ENCODE data around the gene GUCY2C.
"Not testable (repeated sequence)": the region's sequence is repeated elsewhere in the genome, so short reads cannot be mapped to it uniquely, and the experiment has no call there.

GUCY2C gene

DNA sequence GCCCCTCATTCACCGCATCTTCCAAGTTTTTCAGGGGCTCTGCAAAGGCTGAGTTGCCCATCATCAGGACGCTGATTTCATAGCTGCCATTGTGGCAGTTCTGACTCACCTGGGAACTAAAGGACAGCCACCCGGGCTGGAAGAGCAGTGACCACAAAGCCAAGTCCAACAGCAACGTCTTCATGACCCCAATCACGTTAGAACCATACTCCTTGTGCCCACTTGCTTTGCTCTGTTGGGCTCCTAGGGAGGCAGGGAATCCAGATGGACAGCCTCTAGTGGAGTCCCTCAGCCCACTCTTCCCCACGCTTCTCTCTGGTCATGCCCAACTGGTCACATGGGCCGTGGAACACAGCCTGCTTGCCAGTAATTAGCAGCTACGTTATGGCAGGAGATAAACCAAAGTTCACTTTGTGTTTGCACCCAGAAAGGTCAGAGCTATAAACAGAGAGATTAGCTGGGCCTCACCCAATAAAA lies at the start of gene GUCY2C:
TSS of gene GUCY2C (minus strand) at position 335 of the 477 bp plus-strand sequence. CDS start at position 184, 151 bp downstream.
- no peaks in the 10 kb centered on the region for H3K36me3 ChIP-seq (ENCODE audit: insufficient read depth, low read length)
- no peak for TF ChIP-seq FOXP2 (optimal IDR thresholded peaks at IDR 0.05; ENCODE audit: control extremely low read depth, extremely low read length, insufficient read depth)
- H3K27ac ChIP-seq: no peak within 1 kb of the TSS
- no peak within 1 kb of the TSS for H3K4me3 ChIP-seq
- no peak for DNase-seq (ENCODE audit: low read depth, low spot score)
- no peaks in the 10 kb centered on the region for H3K9me3 ChIP-seq (ENCODE audit: low read depth, low read length)
- no peak within 1 kb of the TSS for H3K9ac ChIP-seq (ENCODE audit: insufficient read length)

DNA sequence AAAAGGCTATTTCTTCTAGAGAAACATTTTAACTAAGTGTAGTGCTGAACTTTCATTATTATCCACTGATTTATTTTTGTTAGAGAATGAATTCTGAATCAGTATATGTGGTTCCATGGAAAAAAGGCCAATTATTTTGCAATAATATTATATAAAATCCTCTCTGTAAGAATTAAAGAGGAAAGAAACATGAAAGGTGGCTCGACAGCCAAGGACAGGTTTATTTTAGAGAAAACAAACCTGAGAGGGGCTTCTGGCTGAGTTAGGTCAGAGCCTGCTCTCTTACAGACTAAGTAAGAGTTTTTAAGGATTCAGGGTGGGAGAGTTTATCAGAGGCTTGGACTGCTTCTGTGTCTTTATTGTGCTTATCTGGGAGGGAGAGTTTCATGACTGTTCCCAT lies 46.7 kb upstream of the GUCY2C start:
- no peaks in the 10 kb centered on the region for H3K36me3 ChIP-seq (ENCODE audit: insufficient read depth, low read length)
- H3K9me3 ChIP-seq (ENCODE audit: low read depth, low read length): no peaks in the 10 kb centered on the region
- TF ChIP-seq POLR2AphosphoS5 (IDR thresholded peaks at IDR 0.05; ENCODE audit: borderline replicate concordance, low read depth, low read length) (no peak), EZH2 (IDR thresholded peaks at IDR 0.05) (no peak), FOXP2 (optimal IDR thresholded peaks at IDR 0.05; ENCODE audit: control extremely low read depth, extremely low read length, insufficient read depth) (no peak)
- H3K4me3 ChIP-seq: no peak overlapping the region
- no peak overlapping the region for H3K9ac ChIP-seq (ENCODE audit: insufficient read length)
- no peak overlapping the region for H3K27ac ChIP-seq
- DNase-seq (ENCODE audit: low read depth, low spot score): no peak

DNA sequence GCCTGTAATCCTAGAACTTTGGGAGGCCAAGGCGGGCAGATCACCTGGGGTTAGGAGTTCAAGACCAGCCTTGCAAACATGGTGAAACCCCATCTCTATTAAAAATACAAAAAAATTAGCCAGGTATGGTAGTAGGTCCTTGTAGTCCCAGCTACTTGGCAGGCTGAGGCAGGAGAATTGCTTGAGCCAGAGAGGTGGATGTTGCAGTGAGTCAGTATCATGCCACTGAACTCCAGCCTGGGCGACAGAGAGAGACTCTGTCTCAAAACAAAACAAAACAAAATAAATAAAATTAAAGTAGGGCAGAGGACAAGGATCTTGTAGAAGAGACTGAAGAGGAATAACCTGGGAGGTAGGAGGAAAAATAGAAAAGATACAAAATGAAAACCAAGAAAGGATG lies 45.5 kb upstream of the GUCY2C start:
- no peak for TF ChIP-seq EZH2 (IDR thresholded peaks at IDR 0.05)
- TF ChIP-seq FOXP2 (optimal IDR thresholded peaks at IDR 0.05; ENCODE audit: control extremely low read depth, extremely low read length, insufficient read depth): no peak
- TF ChIP-seq POLR2AphosphoS5 (IDR thresholded peaks at IDR 0.05; ENCODE audit: borderline replicate concordance, low read depth, low read length): no peak
- Histone ChIP-seq H3K36me3 (ENCODE audit: insufficient read depth, low read length) (no peaks in the 10 kb centered on the region), H3K9ac (ENCODE audit: insufficient read length) (no peak overlapping the region), H3K4me3 (no peak overlapping the region), H3K9me3 (ENCODE audit: low read depth, low read length) (no peaks in the 10 kb centered on the region), H3K27ac (no peak overlapping the region)
- no peak for DNase-seq (ENCODE audit: low read depth, low spot score)

DNA sequence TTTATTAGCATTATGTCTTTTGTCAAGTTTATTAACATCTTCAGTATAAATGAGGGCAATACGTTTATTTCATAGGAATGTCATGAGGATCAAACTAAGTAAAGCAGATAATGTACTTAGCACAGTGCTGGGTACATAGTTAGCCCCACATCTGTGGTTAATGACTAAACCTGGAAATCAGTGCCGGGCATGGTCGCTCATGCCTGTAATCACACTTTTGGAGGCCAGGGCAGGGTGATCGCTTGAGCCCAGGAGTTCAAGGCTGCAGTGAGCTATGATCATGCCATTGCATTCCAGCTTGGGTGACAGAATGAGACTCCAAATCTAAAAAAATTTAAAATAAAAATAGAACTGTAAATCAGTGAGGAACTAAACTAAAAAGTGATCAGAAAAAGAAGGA lies 44.8 kb upstream of the GUCY2C start:
- Histone ChIP-seq H3K9ac (ENCODE audit: insufficient read length) (no peak overlapping the region), H3K36me3 (ENCODE audit: insufficient read depth, low read length) (no peaks in the 10 kb centered on the region), H3K4me3 (no peak overlapping the region), H3K9me3 (ENCODE audit: low read depth, low read length) (no peaks in the 10 kb centered on the region), H3K27ac (no peak overlapping the region)
- TF ChIP-seq FOXP2 (optimal IDR thresholded peaks at IDR 0.05; ENCODE audit: control extremely low read depth, extremely low read length, insufficient read depth) (no peak), EZH2 (IDR thresholded peaks at IDR 0.05) (no peak), POLR2AphosphoS5 (IDR thresholded peaks at IDR 0.05; ENCODE audit: borderline replicate concordance, low read depth, low read length) (no peak)
- DNase-seq (ENCODE audit: low read depth, low spot score): no peak

DNA sequence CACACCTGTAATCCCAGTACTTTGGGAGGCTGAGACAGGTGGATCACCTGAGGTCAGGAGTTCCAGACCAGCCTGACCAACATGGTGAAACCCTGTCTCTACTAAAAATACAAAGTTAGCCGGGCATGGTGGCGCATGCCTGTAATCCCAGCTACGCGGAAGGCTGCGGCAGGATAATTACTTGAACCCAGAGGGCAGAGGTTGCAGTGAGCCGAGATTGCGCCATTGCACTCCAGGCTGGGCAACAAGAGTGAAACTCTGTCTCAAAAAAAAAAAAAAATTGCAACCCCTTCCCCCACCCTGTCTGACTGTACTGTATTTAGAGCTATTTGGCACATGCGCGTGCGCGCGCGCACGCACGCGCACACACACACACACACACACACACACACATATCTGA lies 40.0 kb upstream of the GUCY2C start:
- not testable (repeated sequence) for H3K9me3 ChIP-seq (ENCODE audit: low read depth, low read length); H3K9ac ChIP-seq (ENCODE audit: insufficient read length); H3K27ac ChIP-seq; DNase-seq (ENCODE audit: low read depth, low spot score); H3K4me3 ChIP-seq; H3K36me3 ChIP-seq (ENCODE audit: insufficient read depth, low read length)

DNA sequence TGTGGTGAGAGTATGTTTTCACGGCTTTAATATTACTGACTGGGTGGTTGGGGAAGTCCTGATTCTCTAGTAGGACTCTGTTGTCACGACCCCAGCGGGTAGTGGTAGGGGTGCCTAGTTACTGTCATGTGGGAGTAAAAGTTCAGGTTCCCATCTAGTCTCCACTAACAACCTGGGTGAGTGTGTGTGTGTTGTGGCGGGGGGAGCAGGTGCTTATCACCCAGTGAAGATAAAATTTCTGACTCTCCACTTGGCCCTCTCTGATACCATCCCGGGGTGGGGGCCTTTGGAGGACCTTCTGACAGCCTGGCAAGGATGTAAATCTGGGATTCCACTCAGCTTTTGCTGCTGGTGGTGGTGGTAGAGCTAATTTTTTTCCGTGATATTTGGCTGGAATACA lies 35.4 kb upstream of the GUCY2C start:
- no peak overlapping the region for H3K9ac ChIP-seq (ENCODE audit: insufficient read length)
- H3K9me3 ChIP-seq (ENCODE audit: low read depth, low read length): no peaks in the 10 kb centered on the region
- no peak for DNase-seq (ENCODE audit: low read depth, low spot score)
- no peaks in the 10 kb centered on the region for H3K36me3 ChIP-seq (ENCODE audit: insufficient read depth, low read length)
- TF ChIP-seq EZH2 (IDR thresholded peaks at IDR 0.05): no peak
- no peak for TF ChIP-seq POLR2AphosphoS5 (IDR thresholded peaks at IDR 0.05; ENCODE audit: borderline replicate concordance, low read depth, low read length)
- TF ChIP-seq FOXP2 (optimal IDR thresholded peaks at IDR 0.05; ENCODE audit: control extremely low read depth, extremely low read length, insufficient read depth): no peak
- H3K27ac ChIP-seq: no peak overlapping the region
- H3K4me3 ChIP-seq: no peak overlapping the region

DNA sequence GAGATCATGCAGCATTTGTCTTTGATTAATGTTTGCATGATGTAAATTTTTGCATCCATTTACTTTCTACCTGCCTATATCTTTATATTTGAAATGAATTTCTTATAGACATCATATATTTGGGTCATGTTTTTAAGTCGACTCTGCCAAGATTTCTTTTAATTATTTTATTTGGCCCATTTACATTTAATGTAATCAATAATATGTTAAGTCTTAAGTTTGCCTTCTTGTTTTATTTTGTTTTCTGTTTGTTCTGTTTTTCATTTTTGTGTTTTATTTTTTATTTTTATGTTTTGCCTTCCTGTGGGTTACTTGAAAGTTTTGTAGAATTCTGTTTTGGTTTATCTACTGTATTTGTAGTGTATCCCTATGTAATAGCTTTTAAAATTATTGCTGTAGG lies 33.2 kb upstream of the GUCY2C start:
- TF ChIP-seq POLR2AphosphoS5 (IDR thresholded peaks at IDR 0.05; ENCODE audit: borderline replicate concordance, low read depth, low read length): no peak
- TF ChIP-seq EZH2 (IDR thresholded peaks at IDR 0.05): no peak
- TF ChIP-seq FOXP2 (optimal IDR thresholded peaks at IDR 0.05; ENCODE audit: control extremely low read depth, extremely low read length, insufficient read depth): no peak
- no peak overlapping the region for H3K27ac ChIP-seq

DNA sequence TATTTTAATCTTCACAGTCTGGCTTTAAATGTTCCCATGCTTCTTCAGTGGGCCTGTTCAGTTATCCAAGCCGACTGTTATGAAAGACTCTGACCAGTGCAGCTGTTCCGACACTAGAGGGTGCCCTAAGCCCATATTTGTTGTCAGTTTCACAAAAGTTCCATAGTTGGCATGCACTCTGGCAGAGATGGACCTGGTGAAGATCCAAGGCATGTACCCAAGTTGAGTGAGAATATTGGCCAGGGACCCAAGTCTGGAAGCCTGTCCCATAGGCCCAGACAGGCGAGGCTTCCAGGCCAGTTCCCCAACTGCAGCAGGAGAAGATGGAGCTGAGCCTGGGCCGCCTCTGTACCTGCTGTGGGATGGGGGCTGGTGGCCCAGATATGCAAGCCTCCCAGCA lies 27.4 kb upstream of the GUCY2C start:
- Histone ChIP-seq H3K4me3 (no peak overlapping the region), H3K9ac (ENCODE audit: insufficient read length) (no peak overlapping the region), H3K36me3 (ENCODE audit: insufficient read depth, low read length) (no peaks in the 10 kb centered on the region), H3K27ac (no peak overlapping the region), H3K9me3 (ENCODE audit: low read depth, low read length) (peaks cover 2% of the 10 kb centered on the region; the same call in 1 of the 2 replicates)
- TF ChIP-seq FOXP2 (optimal IDR thresholded peaks at IDR 0.05; ENCODE audit: control extremely low read depth, extremely low read length, insufficient read depth): no peak
- no peak for TF ChIP-seq POLR2AphosphoS5 (IDR thresholded peaks at IDR 0.05; ENCODE audit: borderline replicate concordance, low read depth, low read length)
- no peak for TF ChIP-seq EZH2 (IDR thresholded peaks at IDR 0.05)
- DNase-seq (ENCODE audit: low read depth, low spot score): peak; percentile 32

More for the DNA sequence above, 33.2 kb upstream of the GUCY2C start:
- no peaks in the 10 kb centered on the region for H3K9me3 ChIP-seq (ENCODE audit: low read depth, low read length)
- DNase-seq (ENCODE audit: low read depth, low spot score): no peak
- H3K36me3 ChIP-seq (ENCODE audit: insufficient read depth, low read length): no peaks in the 10 kb centered on the region
- H3K4me3 ChIP-seq: no peak overlapping the region
- H3K9ac ChIP-seq (ENCODE audit: insufficient read length): no peak overlapping the region

DNA sequence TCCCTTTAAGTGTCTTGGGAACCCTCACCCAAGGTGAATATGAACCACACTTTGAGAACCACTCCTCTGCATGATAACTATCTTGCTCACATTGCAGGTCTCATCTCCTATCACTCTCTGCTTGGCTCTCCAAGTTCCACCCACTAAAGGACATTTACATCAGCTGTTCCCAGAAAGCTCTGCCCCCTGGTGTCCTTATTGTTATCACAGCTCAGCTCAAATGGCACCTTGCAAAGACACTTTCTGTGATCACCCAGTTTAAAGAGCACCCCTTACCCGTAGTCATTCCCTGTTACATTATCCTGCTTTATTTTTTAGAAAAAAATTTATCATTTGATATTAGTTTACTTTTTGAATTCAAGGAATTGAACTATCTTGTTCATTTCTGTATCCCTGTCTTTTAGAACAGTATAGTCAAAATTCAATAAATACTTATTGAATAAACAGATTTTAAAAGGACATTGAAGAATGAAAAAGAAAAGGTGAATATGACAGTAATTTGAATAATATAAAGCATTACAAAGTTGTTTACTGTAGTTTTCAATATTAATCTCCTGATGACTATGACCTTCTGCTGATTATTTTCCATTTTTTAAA lies 20.5 kb upstream of the GUCY2C start:
- Histone ChIP-seq H3K4me3 (no peak overlapping the region), H3K9ac (ENCODE audit: insufficient read length) (no peak overlapping the region), H3K36me3 (ENCODE audit: insufficient read depth, low read length) (no peaks in the 10 kb centered on the region), H3K27ac (no peak overlapping the region), H3K9me3 (ENCODE audit: low read depth, low read length) (no peaks in the 10 kb centered on the region)
- peak; percentile 22 for DNase-seq (ENCODE audit: low read depth, low spot score)
- TF ChIP-seq EZH2 (IDR thresholded peaks at IDR 0.05): no peak
- TF ChIP-seq FOXP2 (optimal IDR thresholded peaks at IDR 0.05; ENCODE audit: control extremely low read depth, extremely low read length, insufficient read depth): no peak
- no peak for TF ChIP-seq POLR2AphosphoS5 (IDR thresholded peaks at IDR 0.05; ENCODE audit: borderline replicate concordance, low read depth, low read length)

All from SK-N-MC (cell line).